GM12878 (cell line): ENCODE data around the gene ZSWIM3. TPM values are rescaled to one million over a fixed set of nuclear protein-coding genes. Genes with fewer than 3 reads are reported as not detected.

ENCODE experiments used
- ATAC-seq: fragments of 200-7000 bp; cut with Tn5 transposase; 3 replicates; pipeline ENCODE4 v1.9.1; 2020; ENCODE audit warnings: mild to moderate bottlenecking, moderate library complexity
- BruUV-seq: library from RNA; stranded (reverse); fragments of 400-500 nt; replicated peaks from 2 replicates; lab custom pipeline; 2021; lab: Mats Ljungman, UMichigan
- CTCF ChIA-PET: fragments of 300-600 bp; sonication (Branson Sonifier 250); formaldehyde crosslinking; extraction: SDS; loops from one replicate; lab custom pipeline; 2021; ENCODE audit warnings: inconsistent platforms; lab: Yijun Ruan, JAX
- POLR2A ChIA-PET: fragments of 350-600 bp; formaldehyde crosslinking; extraction: SDS; loops from one replicate; lab custom pipeline; 2021; ENCODE audit warnings: inconsistent platforms; lab: Charles Lee
- RAD21 ChIA-PET: fragments of 300-600 bp; sonication (Branson Sonifier 250); formaldehyde crosslinking; loops from one replicate; lab custom pipeline; 2023; ENCODE audit warnings: antibody characterized with exemption; ENCODE audit not compliant: unreplicated experiment; lab: Charles Lee
- SMC1A ChIA-PET: fragments of 300-600 bp; sonication (Branson Sonifier 250); formaldehyde crosslinking; loops from one replicate; lab custom pipeline; 2023; ENCODE audit not compliant: unreplicated experiment, uncharacterized antibody; lab: Charles Lee
- DNase-seq: peaks from one replicate; pipeline ENCODE4 v3.0.0-alpha.2; 2011; ENCODE audit warnings: low read depth, low spot score
- FAIRE-seq: peaks from 3 replicates; lab custom pipeline; 2011; peaks lifted over from hg19 to GRCh38; lab: Jason Lieb, UNC
- H2AFZ ChIP-seq: 2 replicates; pipeline ENCODE4 v1.6.0; 2011; ENCODE audit warnings: low read depth, low read length, control low read depth; ENCODE audit not compliant: control insufficient read depth
- H3K27ac ChIP-seq: 2 replicates; pipeline ENCODE4 v1.5.1; 2011; ENCODE audit warnings: control low read depth; ENCODE audit not compliant: control insufficient read depth, insufficient read depth
- H3K27me3 ChIP-seq, 2 experiments: replicated peaks in 1 of 2; 2 replicates each; pipeline versions ENCODE4 v1.6.0 to v1.6.1; 2011; ENCODE audit warnings: low read length in 1 of 2; ENCODE audit not compliant: control insufficient read depth in 2 of 2, insufficient read depth in 2 of 2
- H3K36me3 ChIP-seq, 2 experiments: 2 replicates each; pipeline ENCODE4 v1.5.1; 2011; ENCODE audit warnings: low read length in 1 of 2; ENCODE audit not compliant: control insufficient read depth in 2 of 2, insufficient read depth in 2 of 2
- H3K4me1 ChIP-seq: 2 replicates; pipeline ENCODE4 v1.6.1; 2011; ENCODE audit warnings: mild to moderate bottlenecking, low read length, moderate library complexity, mixed read lengths; ENCODE audit not compliant: control insufficient read depth, insufficient read depth
- H3K4me2 ChIP-seq: 2 replicates; pipeline ENCODE4 v1.6.0; 2011; ENCODE audit warnings: control low read depth; ENCODE audit not compliant: control insufficient read depth, insufficient read depth
- H3K4me3 ChIP-seq: fragments of 200-600 bp; sonication (generic); 2 replicates; pipeline ENCODE4 v1.5.1; 2016
- H3K79me2 ChIP-seq: 2 replicates; pipeline ENCODE4 v1.6.0; 2011; ENCODE audit warnings: low read length; ENCODE audit not compliant: control insufficient read depth, insufficient read depth
- H3K9ac ChIP-seq: 2 replicates; pipeline ENCODE4 v1.8.0; 2011; ENCODE audit warnings: low read length, control low read depth, mixed read lengths; ENCODE audit not compliant: control insufficient read depth, insufficient read depth
- H3K9me3 ChIP-seq: replicated peaks from 3 replicates; pipeline ENCODE4 v1.5.1; 2011; ENCODE audit warnings: mild to moderate bottlenecking, low read length; ENCODE audit not compliant: control insufficient read depth, insufficient read depth
- H4K20me1 ChIP-seq: 2 replicates; pipeline ENCODE4 v1.6.0; 2011; ENCODE audit not compliant: control insufficient read depth, insufficient read depth
- BMI1 ChIP-seq: fragments of 450-650 bp; IDR thresholded peaks from 2 replicates; pipeline ENCODE4 v1.6.1; 2016; ENCODE audit warnings: mild to moderate bottlenecking, moderate library complexity, borderline replicate concordance
- NFYB ChIP-seq: IDR thresholded peaks from 2 replicates; pipeline ENCODE4 v1.6.1; 2011; ENCODE audit warnings: low read depth, mild to moderate bottlenecking, low read length, improper control_type of control experiment, moderate library complexity; ENCODE audit not compliant: insufficient read depth
- PAX8 ChIP-seq: fragments of 450-650 bp; IDR thresholded peaks from 2 replicates; pipeline ENCODE4 v1.6.1; 2017; ENCODE audit warnings: mild to moderate bottlenecking, moderate library complexity
- SIN3A ChIP-seq: IDR thresholded peaks from 2 replicates; pipeline ENCODE4 v1.6.1; 2012; ENCODE audit warnings: low read depth, low read length, improper control_type of control experiment
- SMAD5 ChIP-seq: IDR thresholded peaks from 2 replicates; pipeline ENCODE4 v1.6.1; 2016; ENCODE audit warnings: antibody characterized with exemption, low read depth
- TCF7 ChIP-seq: IDR thresholded peaks from 2 replicates; pipeline ENCODE4 v1.6.1; 2014; ENCODE audit warnings: antibody characterized with exemption, borderline replicate concordance
- ZNF384 ChIP-seq: IDR thresholded peaks from 2 replicates; pipeline ENCODE4 v1.6.1; 2012; ENCODE audit warnings: low read depth, mild to moderate bottlenecking, low read length, improper control_type of control experiment, borderline replicate concordance
- WGBS: methylation state at CpG from one replicate; pipeline ENCODE4 v1.1.6; 2016; ENCODE audit warnings: low lambda C conversion rate; ENCODE audit not compliant: insufficient replicate concordance, insufficient coverage; ENCODE audit errors: missing lambda C conversion rate; 5-methylcytosine and 5-hydroxymethylcytosine counted together
- in situ Hi-C: fragments of 300-500 bp; cut with MboI; formaldehyde crosslinking; loops from 9 replicates; pipeline ENCODE4 v1.14.3; 2018; ENCODE audit warnings: mixed read lengths
- intact Hi-C: fragments of 100-400 bp; cut with micrococcal nuclease; formaldehyde crosslinking; loops from one replicate; pipeline ENCODE4 v1.14.2; 2022; ENCODE audit not compliant: unreplicated experiment
- polyA plus RNA-seq, 11 experiments: library from polyadenylated mRNA; depleted of rRNA in 4 of 11; unstranded in 6 of 11; stranded (reverse) in 5 of 11; fragments of >200 nt; fragmentation: Nextera tagmentation in 4 of 11; fragmentation: Illumina TruSeq in 1 of 11; extraction: Ambion mirVana in 4 of 11; extraction: Trizol in 1 of 11; gene quantifications; 1 replicate in 1 of 11; 2 replicates in 10 of 11; pipeline versions ENCODE4 v1.2.1 to v1.2.3, GENCODE V29; 2011 to 2016; ENCODE audit warnings: inconsistent platforms in 2 of 11, missing spikeins in 2 of 11, low read depth in 1 of 11
- total RNA-seq, 4 experiments: library from RNA; depleted of rRNA in 3 of 4; stranded (reverse); fragments of >200 nt in 3 of 4; fragmentation: Illumina TruSeq in 1 of 4; extraction: Trizol in 1 of 4; gene quantifications; 2 replicates each; pipeline versions ENCODE4 v1.2.1 to v1.2.3, GENCODE V29; 2013 to 2021
- TF ChIP-seq, protein P1 (sequence below): fragments of 450-650 bp; IDR thresholded peaks from 2 replicates; pipeline ENCODE4 v1.6.1; 2018; ENCODE audit warnings: borderline replicate concordance, mild to moderate bottlenecking; ENCODE audit not compliant: partially characterized antibody
- TF ChIP-seq, protein P2 (sequence below): fragments of 450-650 bp; IDR thresholded peaks from 2 replicates; pipeline ENCODE4 v1.6.1; 2016; ENCODE audit warnings: mild to moderate bottlenecking

ZSWIM3 gene
- total and polyA plus RNA-seq, 10 of the 15 experiments (the other 5 are each of a cell fraction or from before 2014, with no cell fraction given): 1.6 to 5.1 (median 4.2) TPM

- FAIRE-seq: no peak
- H3K36me3 ChIP-seq: no peaks in the 10 kb centered on the region
Observed at GRCh38 chr20:45827712-45828111, 29.7 kb upstream of the ZSWIM3 start.

DNA sequence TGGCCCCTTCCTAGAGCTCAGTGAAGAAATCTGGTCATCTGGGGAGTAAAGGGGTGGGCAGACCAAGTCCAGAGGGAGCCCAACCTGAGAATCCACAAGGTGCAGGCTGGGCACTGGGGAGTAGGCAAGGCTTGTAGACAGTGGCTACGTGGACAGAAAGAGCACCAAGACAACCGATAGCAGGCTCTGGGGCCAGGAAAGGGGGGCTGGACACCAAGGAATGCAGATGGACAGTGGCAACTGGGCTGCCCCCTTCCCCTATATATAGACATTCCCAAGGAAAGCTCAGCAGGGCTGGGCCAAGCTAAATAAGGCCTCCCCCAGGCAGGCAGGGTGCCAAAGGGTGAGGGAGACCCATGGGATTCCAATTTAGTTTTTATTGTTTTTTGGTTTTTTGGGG is 28.8 kb upstream of the ZSWIM3 start:
- TF ChIP-seq, protein P1, sequence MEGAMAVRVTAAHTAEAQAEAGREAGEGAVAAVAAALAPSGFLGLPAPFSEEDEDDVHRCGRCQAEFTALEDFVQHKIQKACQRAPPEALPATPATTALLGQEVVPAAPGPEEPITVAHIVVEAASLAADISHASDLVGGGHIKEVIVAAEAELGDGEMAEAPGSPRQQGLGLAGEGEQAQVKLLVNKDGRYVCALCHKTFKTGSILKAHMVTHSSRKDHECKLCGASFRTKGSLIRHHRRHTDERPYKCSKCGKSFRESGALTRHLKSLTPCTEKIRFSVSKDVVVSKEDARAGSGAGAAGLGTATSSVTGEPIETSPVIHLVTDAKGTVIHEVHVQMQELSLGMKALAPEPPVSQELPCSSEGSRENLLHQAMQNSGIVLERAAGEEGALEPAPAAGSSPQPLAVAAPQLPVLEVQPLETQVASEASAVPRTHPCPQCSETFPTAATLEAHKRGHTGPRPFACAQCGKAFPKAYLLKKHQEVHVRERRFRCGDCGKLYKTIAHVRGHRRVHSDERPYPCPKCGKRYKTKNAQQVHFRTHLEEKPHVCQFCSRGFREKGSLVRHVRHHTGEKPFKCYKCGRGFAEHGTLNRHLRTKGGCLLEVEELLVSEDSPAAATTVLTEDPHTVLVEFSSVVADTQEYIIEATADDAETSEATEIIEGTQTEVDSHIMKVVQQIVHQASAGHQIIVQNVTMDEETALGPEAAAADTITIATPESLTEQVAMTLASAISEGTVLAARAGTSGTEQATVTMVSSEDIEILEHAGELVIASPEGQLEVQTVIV: no peak
- no peak for TF ChIP-seq BMI1
- TF ChIP-seq, protein P2, sequence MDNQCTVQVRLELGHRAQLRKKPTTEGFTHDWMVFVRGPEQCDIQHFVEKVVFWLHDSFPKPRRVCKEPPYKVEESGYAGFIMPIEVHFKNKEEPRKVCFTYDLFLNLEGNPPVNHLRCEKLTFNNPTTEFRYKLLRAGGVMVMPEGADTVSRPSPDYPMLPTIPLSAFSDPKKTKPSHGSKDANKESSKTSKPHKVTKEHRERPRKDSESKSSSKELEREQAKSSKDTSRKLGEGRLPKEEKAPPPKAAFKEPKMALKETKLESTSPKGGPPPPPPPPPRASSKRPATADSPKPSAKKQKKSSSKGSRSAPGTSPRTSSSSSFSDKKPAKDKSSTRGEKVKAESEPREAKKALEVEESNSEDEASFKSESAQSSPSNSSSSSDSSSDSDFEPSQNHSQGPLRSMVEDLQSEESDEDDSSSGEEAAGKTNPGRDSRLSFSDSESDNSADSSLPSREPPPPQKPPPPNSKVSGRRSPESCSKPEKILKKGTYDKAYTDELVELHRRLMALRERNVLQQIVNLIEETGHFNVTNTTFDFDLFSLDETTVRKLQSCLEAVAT: no peak
- no peak for TF ChIP-seq SMAD5
- no peak for TF ChIP-seq PAX8
- no peak for TF ChIP-seq NFYB
- TF ChIP-seq TCF7: no peak
- no peak for TF ChIP-seq SIN3A
- no peak overlapping the region for H3K4me2 ChIP-seq
- no TSS peak for BruUV-seq
- no peaks in the 10 kb centered on the region for H3K79me2 ChIP-seq
- CTCF ChIA-PET: interaction anchor here (1.4 kb wide), 1 partner anchor 30 kb away, joined by 3 read pairs; no protein-coding TSS in a partner anchor
- RAD21 ChIA-PET: no interaction called here
- no peak overlapping the region for H3K27ac ChIP-seq
- no peak for DNase-seq
- no peak overlapping the region for H3K4me3 ChIP-seq
- SMC1A ChIA-PET: no interaction called here
- intact Hi-C loops (no loop called here), in situ Hi-C loops (no loop called here)
- no peak overlapping the region for H3K9ac ChIP-seq
- 0% methylated on average over 2 of the region's 2 CpGs for whole genome bisulfite sequencing
- H3K9me3 ChIP-seq: no peaks in the 10 kb centered on the region
- H3K4me1 ChIP-seq: peaks cover 5% of the 10 kb centered on the region; the same call in 1 of the 2 replicates
- no peak for FAIRE-seq
- H3K36me3 ChIP-seq: no peaks in the 10 kb centered on the region
- H4K20me1 ChIP-seq: no peaks in the 10 kb centered on the region
- H3K27me3 ChIP-seq: no peaks in the 10 kb centered on the region; a peak in 1 of 4 replicates
- H2AFZ ChIP-seq: no peak overlapping the region
- POLR2A ChIA-PET: no interaction called here
- ATAC-seq: no peak

More at GRCh38 chr20:45827712-45828111, 29.7 kb upstream of the ZSWIM3 start:
- no peak overlapping the region for H2AFZ ChIP-seq
- ChIA-PET CTCF (no interaction called here), RAD21 (no interaction called here), SMC1A (no interaction called here), POLR2A (no interaction called here)
- no peaks in the 10 kb centered on the region for H3K79me2 ChIP-seq
- 39% methylated on average over 6 of the region's 6 CpGs for WGBS
- no peaks in the 10 kb centered on the region for H3K9me3 ChIP-seq
- peaks cover 5% of the 10 kb centered on the region; the same call in 1 of the 2 replicates for H3K4me1 ChIP-seq
- H3K4me3 ChIP-seq: no peak overlapping the region
- intact Hi-C loops: no loop called here
- H3K9ac ChIP-seq: no peak overlapping the region
- H3K4me2 ChIP-seq: no peak overlapping the region
- no peak overlapping the region for H3K27ac ChIP-seq
- in situ Hi-C loops: no loop called here
- ATAC-seq (no peak), DNase-seq (no peak)
- no TSS peak for BruUV-seq
- no peak for TF ChIP-seq ZNF384
- H4K20me1 ChIP-seq: no peaks in the 10 kb centered on the region
- H3K27me3 ChIP-seq: no peaks in the 10 kb centered on the region; a peak in 1 of 4 replicates
